ENCODE measurements around the gene UBA5.

UBA5 gene

DNA sequence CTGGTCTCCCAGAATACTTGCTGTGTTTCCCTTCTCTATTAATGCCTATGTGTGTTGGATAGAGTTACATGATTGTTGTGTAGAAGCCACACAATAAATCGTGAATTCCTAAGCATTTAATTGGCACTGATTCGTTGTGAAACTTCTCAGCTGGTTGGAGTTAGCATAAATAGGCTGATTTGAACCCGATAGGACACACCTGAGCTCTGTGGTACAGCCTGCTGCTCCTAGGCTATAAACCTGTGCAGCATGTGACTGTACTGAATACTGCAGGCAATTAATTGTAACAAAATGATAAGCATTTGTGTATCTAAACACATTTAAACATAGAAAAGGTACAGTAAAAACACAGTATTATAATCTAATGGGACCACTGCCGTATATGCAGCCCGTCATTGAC lies 5.4 kb upstream of the UBA5 start:
- DNase-seq = no peak

DNA sequence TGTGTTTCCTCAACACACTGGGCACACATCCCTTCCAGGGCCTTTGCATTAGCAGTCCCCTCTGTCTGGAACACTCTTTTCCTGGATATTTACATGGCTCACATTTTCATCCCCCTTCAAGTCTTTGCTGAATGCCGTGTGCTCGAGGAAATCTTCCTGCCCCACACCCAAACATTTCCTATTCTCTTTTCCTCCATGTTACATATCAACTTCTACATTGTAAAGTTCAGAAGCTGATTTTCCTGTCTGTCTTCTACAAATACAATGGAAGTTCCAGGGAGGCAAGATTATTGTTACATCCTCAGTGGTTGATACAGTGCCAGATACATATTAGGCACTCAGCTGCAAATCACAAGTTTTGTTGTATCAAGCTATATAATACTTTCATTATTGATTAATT lies 4.7 kb upstream of the UBA5 start:
- DNase-seq = no peak

DNA sequence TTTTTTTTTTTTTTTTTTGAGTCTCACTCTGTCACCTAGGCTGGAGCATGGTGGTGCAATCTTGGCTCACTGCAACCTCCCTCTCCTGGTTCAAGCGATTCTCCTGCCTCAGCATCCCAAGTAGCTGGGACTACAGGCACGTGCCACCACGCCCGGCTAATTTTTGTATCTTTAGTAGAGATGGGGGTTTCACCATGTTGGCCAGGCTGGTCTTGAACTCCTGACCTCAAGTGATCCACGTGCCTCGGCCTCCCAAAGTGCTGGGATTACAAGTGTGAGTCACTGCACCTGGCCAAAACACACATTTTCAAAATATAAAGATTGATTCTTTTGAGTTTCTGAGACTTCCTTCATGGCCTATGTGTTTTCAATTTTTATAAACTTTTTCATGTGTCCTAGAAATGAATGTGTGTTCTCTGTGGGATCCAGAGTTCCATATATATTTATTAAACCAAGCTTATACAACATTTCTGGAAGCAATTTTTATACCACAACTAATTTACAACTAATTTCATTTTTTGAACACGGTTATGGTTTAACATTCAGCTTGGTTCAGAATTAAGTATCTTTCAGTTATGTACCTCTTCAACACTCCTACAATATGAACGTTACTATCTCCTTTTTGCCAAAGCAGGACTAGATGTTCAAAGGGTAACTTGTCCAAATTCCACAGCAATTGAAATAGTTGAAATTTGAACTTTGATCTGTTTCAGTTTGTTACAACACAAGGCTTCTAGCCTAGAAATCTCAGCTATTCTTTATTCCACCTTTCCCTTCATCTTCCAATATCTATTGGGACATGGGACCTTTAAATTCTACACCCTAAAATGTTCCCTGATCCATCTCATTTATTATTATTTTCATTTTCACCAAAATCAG lies 2.0 kb upstream of the UBA5 start:
- no peak for DNase-seq

DNA sequence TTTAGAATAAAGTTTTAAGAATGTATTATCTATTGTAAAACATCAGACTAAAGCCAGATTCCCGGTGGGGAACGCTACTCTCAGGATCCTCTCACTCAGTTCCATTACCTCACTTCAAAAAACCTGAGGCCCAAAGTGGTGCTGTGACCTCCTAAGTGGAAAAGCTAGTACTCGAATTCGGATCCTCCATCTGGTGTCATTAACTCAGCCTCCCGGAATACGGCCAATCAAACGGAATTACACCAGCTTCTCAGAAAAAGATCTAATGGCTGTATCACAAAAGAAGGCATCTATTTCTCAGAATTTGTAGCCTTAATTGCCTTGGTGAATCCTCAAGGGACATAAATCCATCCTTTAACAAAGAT lies 1.1 kb upstream of the UBA5 start:
- DNase-seq = no peak

DNA sequence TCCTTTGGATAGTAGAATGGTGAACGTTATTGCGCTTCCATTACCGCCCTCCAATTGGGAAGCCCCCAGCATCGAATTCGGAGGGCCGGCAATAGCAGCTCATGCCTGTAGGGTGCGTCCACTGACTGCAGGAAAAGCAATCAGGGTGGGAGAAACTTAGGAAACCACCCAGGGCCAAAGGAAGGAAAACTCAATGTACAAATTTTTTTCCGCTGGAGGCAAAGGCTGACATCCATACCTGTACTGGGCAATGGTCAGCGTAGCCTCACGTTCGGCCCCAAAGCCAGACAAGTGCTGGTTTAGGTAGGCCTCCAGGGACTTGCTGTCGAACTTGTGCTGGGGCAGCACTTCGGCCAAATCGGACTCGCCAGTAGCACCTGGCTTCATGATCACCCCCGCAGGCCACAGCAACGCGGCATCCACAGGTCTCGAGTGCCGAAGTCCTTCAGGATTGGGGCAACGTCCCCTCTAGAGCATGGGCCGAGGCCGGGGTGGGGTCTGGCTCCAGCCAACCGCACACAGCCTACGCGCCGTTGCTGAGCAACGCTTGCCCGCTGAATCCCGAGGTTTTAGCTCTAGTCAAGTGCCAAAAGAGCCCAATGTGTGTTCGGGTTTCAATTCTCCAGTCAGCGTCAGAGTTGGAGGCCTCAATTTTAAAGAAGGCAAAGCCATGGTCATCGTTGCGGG lies 621 bp upstream of the UBA5 start, which contains the start of gene ACAD11:
TSS of gene ACAD11 (minus strand) at position 445 of the 687 bp plus-strand sequence. CDS start at position 387, 58 bp downstream.
- DNase-seq = peak; percentile 70 to 72

DNA sequence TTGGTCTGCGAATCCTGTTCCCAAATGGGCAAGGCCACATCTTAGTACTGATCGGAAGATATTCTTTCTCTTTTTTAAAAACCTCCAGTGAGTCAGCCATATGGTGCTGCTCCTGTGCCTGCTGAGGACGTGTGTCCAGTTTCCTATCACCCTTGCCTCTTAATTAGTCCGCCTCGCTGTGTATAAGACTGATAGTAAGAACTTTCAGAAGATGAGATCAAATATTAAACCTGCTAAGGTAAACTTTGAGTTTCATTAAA lies 612 bp downstream of the UBA5 start:
- DNase-seq = peak in 1 of 2 experiments; percentile 13

DNA sequence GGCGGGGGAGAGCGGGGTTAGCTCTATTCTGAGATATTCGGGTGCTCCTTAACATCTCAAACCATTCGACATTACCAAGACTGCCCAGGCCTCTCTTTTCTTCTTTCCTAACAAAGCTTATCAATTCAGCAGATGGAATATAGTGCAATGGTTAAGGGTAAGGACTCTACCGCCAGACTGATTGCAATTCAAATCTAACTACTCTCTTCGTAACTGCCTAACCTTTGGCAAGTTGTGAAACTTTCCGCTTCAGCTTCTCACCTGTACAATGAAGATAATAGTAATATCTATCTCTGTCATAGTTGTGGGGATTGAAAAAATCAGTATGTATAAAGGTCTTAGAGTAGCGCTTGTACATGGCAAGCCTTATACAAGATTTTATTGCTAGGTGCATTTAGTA lies 972 bp downstream of the UBA5 start:
- DNase-seq = no peak

DNA sequence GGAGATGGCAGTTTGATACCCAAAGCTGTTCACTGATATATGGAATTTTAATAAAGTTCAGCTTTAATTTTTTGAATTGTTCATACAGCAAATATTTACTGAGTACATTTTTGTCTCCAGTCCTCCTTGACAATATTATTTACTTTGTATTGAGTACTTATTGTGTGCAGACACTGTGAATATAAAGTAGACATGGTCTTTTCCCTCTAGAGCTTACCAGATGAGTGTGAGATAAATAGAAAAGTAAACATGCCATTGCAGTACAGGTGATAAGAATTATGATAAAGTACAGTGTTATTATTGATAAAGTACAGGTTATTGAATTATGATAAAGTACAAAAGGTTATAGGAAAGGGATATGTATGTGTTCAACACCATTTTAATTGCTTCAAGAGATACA lies 2.1 kb downstream of the UBA5 start:
- DNase-seq = no peak

DNA sequence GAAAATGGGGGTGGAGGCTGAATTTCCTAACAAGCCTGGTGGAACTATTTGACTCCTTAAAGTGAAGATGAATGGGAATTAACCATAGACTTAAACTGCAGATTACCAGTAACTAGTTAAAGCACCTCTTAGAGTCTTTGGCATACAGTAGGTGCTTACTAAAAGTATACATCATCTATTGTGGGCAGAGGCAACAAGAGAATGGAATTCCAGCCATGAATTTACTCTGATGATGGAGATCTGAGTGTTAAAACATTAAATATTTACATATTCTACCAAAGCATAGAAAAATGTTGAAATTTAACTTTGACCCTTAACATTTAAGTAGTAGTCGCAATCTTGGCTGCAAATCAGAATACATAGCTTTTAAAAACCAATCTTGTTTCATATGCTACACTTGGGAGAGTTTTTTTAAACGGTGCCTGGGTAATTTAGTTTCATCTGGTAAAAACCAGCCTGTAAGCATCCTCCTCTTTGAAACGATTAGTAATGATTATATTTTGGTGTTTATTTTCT lies 5.2 kb downstream of the UBA5 start:
- DNase-seq = no peak

DNA sequence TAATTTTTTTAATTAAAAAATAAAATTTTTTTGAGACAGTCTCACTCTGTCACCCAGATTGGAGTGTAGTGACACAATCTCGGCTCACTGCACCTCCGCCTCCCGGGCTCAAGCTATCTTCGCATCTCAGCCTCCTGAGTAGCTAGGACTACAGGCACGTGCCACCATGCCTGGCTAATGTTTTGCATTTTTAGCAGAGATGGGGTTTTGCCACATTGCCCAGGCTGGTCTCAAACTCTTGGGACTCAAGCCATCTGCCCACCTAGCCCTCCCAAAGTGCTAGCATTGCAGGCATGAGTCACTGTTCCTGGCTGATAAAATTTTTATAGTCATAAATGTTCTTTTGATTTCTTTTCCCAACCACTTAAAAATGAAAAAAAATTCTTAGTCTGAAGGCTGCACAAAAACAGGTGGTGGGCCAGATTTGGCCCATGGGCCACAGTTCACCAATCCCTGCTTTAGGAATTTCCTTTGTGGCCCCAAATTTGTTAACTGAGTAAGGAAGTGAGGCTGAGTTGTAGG lies 9.2 kb downstream of the UBA5 start:
- DNase-seq = no peak

DNA sequence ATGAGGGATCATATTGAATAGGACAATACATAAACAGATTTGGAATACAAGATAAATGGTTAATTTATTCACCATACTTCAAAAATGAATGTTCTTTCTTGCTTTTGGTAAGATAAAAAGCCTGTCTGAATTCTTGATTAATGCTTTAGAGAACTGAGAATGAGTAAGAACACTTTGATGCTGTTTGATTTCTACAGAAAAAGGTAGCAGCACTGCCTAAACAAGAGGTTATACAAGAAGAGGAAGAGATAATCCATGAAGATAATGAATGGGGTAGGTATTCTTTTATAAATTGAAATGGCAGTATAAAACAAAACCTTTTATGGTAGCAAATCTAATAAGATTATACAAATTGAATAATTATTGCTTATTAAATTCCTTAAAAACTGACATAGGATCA lies 15.3 kb downstream of the UBA5 start:
- DNase-seq = no peak

DNA sequence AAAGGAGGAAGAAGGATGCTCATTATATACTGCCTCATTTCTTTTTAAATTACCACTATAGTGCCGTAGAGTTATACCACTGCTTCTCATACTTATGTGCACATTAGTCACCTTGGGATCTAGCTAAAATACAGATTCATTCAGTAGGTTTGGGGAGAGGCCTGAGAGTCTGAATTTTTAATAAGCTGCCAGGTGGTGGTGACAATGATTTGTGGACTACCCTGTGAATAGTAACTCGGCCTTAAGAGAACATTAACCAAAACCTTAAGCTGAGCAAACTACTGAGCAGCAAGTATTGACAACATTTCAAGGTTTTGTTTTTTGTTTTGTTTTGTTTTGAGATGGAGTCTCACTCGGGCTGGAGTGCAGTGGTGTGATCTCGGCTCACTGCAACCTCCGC lies 19.8 kb downstream of the UBA5 start:
- no peak for DNase-seq

DNA sequence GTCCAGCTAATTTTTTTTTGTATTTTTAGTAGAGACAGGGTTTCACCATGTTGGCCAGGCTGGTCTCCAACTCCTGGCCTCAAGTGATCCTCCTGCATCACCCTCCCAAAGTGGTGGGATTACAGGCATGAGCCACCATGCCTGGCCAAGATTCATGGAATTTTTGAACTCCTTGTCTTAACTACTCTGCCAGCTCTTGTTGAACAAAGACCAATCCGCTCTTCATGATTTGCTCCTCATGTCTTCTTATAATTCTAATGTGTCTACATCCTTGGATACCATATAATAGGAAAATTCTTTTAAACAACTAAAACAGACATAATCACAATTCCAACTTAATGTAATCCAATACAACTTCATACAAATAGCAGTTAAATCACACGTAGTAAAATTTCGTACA lies 21.3 kb downstream of the UBA5 start:
- DNase-seq = no peak

DNA sequence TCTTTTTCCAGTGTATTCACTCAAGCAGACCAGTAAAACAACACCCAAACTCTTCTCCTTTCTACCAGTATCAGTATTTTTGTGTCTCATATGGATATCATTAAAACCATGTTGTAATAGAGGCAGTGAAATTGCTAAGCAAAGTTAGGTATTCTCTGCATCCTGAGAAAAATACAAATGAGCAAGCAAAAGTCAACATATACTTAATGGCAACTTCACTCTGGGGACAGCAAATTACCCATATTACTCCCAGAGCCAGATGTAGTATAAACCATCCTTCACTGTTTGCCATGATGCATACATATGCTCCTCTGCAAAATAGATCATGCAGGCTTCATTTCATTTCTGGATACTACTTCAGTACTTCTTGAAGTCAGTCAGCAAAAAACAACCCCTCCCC lies 22.1 kb downstream of the UBA5 start:
- DNase-seq = no peak

DNA sequence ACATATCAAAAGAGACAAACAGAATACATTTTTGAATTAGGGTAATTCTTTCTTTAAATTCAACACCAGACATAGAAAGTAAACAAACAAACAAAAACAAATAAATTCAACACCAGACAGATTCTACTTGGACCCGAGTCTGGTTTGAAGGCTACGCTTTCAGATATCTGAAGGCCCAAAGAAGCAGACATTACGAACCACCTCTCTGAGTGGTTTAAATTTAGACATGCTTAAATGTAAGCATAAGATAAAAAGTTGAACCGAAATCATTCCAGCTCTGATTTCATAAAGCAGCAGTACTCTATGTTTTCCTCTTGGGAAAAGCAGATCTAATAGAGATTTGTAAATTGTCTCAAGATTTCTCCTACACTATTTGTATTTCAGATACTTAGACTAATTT lies 29.9 kb downstream of the UBA5 start:
- no peak for DNase-seq

DNA sequence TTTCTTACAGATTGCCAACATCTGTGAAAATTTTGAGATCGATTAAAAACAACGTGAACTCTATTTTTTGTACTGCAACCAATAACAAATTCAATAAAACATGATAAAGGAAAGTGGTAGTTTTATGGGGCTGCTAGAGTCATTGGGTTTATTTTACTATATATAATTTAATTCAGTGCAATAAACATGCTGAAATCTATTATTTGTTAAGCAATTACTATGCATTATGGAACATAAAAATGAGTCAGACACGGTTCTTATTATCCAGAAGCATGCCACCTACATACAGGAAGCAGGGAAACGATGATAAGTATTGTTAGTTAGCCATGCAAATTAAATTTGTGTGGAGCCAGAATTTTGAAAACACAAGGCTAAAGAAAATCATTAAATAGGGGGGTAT lies 34.9 kb downstream of the UBA5 start:
- DNase-seq = no peak

DNA sequence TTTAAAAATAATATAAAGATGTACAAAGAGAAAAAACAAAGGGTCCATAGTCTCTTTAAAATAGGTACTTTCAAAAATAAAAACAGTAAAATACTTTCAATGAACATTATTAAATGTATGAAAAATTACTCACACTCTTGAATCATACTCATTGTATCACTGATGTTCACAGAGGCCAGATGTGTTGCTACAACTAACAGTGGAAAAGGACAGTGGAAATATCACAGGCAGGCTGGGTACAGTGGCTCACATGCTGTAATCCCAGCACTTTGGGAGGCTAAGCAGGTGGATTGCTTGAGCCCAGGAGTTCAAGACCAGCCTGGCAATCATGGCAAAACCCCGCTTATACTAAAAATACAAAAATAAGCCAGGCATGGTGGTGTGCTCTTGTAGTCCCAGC lies 35.3 kb downstream of the UBA5 start:
- no peak for DNase-seq

DNA sequence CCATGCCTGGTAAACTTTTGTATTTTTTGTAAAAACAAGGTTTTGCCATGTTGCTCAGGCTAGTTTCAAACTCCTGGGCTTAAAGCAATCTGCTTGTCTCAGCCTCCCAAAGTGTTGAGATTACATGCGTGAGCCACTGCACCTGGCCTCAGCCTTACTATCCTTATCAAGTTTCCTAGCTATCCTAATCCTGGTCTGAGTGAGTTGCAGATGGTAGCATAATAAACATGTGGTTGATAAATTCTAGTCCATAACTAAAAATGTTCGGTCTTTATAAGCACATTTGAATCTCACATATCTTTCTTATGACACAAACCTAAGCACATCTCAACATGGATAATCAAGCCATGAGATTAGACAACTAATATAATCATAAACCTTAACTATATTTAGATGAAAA lies 43.6 kb downstream of the UBA5 start:
- no peak for DNase-seq

DNA sequence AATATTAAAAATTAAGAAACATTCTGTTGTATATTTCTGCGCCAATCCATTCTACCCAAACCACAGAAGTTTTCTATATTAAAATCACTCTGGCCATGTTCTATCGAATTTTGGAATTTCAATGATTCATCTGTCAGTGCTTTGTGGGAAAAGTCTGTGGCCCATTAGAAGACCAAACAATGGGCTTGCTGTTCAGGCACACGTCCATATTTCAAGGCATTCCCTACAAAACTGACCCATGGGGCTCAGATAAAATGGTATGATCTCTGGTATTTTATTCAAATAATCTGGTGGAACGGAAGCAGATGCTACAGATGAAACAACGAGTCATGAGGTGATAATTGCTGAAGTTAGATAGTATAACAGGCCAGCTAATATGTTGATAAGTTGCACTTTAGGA lies 49.6 kb downstream of the UBA5 start:
- no peak for DNase-seq

DNA sequence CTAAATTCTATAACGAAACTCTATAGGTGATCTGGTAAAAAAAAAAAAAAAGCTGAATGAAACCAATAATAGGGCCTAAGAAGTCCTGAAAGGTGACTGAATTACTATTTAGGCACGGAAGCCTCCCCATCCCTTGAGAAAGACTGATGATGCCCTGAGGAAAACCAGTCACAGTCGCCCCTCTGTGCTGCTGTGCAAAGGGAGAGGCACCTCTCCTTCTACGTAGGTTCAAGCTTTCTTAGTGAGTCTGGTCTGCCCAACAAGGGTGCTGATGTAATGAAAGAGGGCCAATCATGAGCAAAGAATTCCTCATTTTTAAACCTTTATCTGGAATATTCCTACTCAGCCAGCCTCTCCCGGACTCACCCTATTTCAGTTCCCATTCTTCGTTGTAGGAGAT lies 50.2 kb downstream of the UBA5 start:
- no peak for DNase-seq

DNA sequence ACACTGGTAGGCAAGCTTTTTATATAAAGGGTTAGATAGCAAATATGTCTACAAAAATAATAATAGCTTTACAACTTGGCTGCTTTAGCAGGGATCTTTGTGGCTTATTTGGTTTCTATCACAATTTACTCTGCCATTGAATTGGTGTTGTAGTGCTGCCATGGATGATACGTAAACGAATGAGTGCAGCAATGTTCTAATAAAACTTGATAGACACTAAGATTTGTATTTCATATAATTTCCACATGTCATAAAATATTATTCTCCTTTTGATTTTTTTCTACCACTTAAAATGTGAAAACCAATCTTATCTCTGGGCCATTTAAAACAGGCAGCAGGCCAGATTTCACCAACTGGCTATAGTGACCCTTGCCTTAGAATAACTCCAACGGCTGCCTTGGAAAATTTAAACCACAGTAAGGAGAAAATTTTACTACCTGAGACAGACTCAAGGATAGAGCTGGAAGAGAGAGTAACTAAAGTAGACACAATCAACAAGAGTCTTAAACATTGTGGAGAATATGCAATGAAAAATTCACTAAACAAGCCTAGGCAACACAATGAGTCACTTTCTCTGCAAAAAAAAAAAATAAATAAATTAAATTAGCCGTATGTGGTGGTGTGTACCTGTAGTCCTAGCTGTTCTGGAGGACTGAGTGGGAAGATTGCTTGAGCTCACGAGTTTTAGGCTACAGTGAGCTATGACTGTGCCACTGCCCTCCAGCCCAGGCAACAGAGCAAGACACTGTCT lies 54.0 kb downstream of the UBA5 start:
- DNase-seq = no peak

DNA sequence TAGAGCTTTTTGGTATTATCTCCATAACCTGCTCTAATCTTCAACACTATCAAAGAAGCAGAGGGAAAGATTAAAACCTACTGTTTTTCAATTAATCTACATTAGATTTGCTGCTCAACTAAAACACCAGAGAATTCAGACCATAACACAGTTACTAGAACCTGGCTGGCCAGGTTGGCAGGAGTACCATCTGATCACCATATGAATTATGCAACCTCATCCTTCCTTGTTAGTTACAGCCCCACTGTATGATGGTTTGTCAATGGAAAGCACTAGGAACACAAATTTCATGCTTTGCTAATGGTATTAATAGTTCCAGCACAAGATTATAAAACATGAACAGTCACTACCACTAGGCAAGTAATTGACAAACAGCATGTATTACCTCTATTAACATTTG lies 56.2 kb downstream of the UBA5 start:
- no peak for DNase-seq

DNA sequence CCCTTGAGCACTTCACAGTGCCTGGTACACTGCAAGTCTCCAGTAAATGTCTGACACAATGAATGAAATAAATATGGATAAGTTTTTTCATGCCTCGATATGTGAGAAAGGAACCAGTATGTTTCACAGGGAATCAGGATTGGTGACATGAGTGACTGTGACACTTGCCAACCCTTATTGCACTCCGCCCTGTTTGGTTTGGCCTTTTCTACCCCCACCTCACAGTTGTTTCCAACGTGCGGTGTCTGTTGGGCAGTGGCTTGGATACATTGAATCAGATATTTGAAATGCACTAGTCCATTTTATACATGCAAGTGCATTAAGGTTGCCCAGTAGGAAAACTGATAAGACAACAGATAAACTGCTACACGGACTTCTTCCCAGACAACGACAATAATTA lies 60.1 kb downstream of the UBA5 start:
- no peak for DNase-seq

Measured in NCI-H446 (cell line).